IPS-NIHi11 (cell line): ENCODE measurements around the gene MYZAP.
"Not testable (repeated sequence)": the region's sequence is repeated elsewhere in the genome, so short reads cannot be mapped to it uniquely, and the experiment has no call there.

ENCODE experiments used
- DNase-seq: peaks from one replicate; pipeline ENCODE4 v3.0.0; 2012; ENCODE audit warnings: mixed read lengths, low spot score

Gene MYZAP

DNA sequence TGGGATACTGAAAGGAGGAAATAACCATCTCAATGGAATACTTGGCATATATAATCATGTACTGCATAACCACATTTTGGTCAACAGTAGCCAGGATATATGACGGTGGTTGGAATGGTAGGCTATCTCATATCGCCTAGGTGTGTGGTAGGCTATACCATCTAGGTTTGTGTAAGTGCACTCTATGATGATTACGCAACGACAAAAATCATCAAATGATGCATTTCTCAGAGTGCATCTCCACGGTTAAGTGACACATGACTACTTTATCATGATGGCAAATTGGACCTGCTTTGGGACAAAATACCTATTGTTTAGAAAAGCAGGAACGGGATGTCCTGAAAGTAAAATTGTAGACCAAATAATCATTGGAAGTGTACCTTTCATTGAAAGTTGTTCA, 2.8 kb downstream of the MYZAP start:
- DNase-seq = no peak

DNA sequence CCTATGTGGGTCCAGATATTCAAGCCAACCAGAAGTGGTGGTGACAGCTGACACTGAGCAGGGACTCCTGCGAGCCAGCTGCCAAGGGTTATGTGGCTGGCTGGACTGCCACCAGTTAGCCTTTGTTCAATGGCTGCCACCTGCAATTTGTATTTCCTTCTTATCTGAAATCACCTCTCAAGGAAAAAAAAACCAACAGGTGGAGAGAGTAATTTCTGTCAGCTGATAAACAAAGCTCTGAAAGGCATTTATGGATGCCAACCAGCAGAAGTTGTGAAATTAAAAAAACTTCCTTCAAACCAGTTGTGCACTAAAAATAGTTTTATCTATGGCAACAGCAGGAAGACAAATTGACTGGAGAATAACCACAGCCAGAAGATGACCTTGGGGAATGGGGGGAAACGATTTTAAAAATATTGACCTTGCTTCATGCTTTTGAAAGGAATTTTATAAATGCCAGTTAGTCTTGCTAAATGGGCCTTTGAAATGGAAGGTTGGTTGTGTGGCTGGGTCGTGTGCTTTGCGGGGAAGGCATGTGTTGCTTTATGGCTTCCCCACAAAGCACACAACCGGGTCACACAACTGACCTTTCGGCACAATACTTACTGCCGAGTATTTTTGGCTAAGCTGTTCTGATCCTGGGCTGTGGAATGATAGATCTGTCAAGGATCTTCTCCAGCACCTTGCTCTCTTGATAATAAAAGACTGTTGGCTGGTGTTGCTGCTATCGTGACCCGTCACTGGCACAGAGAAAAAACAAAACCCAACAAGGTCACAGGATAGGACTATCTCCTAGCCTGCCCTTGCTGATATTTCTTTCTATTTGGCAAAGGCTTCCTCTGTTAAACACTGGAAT, 3.5 kb downstream of the MYZAP start:
- DNase-seq = no peak

DNA sequence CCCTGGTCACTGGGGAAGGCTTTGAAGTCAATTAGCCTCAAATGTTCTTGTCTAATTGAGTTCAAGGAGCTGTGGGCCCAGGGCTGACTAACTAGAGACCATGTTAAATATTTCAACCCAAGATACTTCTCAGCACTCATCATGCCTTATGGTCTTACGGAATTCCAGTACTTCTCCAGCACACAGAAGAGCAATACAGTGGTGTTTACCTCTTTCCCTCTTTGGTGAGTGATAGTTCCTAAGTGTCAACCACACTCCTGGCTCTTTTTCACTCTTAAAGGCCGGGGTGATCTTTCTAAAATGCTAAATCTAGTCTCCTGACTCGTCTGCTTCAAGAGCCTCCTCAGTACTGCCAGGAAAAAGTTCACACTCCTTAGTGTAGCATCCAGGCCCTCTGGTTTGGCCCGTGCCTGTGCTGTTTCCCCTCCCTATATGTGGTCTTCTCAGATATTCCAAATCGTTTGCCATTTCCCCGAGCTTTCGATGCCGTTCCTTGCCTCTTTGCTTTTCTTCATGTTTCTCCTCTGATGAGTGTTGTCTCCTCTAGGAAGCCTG, 4.7 kb downstream of the MYZAP start:
- no peak for DNase-seq

DNA sequence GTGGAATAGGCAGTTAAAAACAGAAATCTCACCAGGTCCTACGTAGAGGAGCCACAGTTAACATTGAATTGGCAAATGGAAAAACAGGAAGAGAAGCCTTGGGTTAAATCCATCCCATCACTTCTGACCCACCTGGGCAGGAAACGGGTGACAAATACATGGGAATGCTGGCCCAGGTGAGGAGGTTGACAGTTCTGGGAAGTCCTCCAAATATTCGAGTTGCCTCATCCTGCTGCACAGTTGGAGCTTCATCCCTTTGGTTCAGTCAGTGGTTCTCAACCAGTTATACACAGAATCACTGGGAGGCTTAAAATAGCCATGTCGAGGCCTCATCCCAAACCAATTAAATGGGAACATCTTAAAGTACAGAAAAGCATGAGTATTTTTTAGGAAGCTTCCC, 5.3 kb downstream of the MYZAP start:
- no peak for DNase-seq

DNA sequence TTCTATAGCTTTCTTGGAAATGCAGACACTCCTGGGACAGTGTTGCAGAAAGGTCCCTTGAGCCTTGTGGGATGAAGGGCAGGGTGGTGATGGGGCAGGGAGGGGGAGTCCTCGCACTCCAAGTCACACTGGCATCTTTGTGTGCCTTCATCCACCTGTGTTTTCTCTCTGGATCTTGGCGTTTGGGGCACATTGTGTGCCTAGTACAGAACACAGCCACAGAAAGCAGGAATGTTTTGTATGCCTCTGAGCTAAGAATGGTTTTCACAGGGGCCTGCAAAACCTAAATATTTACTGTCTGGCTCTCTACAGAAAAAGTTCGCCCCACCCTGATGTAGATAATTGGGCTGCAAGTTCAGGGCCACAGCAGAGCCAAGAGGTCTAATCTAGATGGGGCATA, 5.7 kb downstream of the MYZAP start:
- DNase-seq = no peak

DNA sequence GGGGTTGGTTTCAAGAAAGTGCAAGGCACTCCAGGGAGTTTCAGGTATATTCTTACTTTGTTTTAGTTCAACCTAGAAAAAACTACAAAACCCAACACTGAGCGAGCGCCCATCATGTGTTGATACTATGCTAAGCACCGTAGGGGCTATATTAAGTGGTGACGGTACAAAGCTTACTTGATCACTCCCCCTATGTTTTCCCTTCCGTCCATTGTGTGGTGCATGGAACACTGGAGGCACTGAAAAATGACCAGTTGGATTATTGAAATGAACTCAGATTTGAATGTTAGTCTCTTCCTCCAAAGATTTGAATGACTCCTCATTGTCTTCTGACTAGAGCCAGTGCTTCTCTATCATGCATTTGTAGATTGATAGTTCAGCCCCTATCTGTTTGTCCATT, 6.6 kb downstream of the MYZAP start:
- no peak for DNase-seq

DNA sequence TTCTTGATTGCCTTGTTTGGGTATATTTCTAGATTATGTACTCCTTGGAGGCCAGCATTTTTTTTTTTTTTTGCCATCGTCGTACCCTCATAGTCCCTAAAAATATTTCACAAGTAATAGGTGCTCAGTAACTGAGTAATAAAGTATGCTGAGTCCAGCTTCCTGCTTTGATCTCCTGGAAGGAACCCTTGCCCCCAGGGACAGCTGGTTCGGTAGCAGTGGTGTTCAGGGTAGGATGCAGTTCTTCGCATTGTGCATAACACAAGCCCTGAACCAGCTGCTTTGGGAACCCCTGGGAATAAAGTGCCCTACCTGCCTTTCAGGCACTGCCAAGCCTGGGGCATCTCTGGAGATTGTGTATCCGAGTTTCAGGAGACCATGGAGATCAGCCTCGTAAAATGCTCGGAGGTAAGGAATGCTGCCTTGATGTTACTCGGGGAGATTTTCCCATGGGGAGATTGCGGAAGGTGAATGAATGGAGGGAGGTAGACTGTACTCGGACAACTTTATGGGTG, 7.6 kb downstream of the MYZAP start:
- no peak for DNase-seq

DNA sequence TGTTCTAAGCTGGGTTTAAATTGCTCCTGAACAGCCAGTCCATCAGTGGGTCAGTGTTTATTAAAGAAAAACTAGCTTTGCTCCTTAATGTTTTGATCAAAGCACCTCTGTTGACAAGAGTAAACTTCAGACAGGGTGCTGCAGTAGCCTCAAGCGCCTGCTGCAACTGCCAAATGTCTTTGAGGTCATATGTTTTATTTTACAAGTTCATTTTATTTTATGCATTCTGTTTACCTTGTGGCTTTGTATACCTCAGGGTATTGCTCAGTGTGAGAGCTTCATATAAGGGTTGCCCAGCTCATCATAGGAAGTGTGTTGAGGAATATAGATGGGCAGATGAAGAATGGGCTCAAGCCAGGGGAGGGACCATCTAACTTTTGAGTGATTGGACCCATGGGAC, 8.5 kb downstream of the MYZAP start:
- no peak for DNase-seq

DNA sequence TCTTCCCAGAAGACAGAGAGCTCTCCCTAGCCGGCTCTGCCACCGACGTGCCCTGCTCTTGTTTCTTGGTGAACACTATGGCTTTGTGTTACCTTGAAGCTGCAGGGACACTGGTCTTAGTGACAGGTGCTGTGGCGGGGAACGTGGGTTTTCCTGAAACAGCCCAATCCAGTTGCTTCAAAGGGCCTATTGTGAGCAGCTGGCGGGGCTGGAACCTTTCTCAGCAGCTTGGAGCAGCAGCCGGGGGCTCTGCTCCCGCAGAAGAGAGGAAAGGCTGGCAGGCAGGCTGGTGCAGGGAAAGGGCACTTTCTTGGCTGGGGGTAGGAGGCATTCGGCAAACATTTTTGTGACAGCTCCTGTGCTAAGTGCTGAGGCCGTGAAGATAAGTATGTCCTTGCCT, 12.8 kb downstream of the MYZAP start:
- no peak for DNase-seq

DNA sequence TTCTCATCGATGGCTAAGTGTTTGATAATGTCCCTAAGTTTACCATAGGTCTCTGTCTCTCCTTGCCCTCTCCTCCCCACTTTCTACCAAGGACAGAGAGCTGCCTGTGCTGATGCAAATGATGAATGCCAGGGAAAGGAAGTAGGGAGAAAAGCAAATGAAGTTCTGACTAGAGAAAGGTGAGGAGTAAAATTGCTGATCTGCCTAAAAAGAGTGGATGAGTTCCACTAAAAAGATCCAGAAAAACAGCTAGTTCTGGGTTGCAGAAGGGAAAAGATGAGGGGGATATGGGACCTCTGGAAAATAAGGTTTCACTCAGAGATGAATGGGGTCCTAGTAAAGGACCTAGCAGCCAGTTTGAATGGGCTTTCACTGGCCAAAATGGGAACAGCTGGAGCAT, 13.8 kb downstream of the MYZAP start:
- no peak for DNase-seq

DNA sequence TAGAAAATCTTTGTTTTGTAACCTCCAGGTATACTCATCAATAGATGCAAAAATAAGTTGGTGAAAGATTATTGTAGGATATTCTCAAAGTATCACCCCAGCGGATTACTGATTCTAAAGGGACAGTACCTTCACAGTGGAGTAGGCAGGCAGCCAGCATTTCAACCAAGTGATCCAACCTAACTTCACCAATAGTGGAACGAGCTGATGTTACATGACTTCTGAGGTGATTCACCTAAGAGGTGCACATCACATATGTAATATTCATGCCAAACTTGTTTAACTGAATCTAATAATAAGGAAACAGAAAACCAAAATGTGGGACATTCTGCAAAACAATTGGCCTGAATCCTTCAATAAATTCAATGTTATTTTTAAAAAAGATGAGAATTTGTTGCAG, 14.3 kb downstream of the MYZAP start:
- DNase-seq = no peak

DNA sequence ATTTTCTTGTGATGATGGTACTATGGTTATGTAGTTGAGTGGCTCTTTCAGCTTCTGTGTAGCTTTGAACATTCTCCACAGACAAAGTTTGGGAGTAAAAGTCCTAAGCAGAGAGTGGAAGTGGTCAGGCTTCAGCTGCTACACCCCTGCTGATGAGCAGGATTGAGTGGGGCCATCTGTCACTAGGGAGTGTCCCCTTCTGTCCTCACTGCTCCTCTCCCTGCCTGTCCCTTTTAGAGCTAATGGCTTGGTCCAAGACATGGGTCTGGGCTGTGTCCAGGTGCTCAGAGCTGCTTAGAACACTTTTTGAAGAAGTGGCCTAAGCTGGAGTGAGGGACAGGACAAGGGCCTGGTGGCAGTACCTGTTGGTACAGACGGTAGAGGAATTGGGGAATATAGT, 15.1 kb downstream of the MYZAP start:
- no peak for DNase-seq

DNA sequence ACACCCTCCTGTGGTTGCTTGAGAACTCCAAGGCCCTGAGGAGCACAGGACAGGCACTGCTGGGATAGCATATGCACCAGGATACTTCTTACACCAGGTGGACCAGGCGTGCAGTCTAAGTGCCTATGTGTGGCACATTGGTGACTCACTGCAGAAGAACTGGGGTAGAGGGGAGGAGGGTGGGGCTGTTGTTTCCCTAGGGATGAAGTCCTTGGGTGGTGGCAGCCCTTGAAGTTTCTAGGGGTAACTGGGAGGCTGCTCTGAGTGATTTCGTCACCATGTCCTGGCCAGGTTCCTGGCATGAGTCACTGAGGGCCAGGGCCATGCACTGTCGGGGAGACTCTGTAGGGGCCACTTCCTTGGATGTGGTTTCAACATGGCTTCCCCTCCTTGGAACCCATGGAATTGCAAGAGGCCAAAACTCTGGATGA, 15.9 kb downstream of the MYZAP start:
- DNase-seq = no peak

DNA sequence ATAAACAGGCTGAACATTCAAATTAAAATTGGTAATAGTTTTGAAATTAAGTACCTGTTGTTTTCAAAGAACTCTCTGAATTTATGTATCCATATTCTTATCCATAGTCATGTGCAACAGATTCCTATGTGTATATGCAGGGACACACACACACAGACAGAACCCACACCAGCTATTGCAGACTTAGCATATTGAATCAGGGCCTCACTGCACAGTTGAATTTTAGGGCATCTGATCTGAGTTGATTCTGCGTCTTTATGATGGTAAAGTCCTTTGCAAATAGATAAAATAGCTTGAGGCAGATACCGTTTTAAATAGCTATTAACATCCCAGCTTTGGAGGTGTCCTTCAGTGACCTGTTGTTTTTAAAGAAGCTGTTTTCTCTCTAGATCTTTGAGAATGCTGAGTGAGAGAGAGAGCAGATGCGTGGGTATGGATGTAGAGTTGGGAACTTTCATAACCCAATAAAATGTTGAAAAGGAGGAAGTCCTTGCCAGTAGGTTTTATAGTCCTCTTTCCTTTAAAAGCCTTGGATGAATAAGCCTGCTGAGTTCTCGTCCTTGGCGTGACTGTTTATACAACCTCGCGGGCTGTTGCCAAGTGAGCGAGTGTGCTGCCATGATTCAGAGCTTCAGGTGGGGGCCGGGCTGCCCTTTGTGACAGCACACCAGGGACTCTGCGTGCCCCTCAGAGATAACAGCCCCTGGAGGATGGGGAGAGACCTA, 18.3 kb downstream of the MYZAP start:
- DNase-seq = no peak

DNA sequence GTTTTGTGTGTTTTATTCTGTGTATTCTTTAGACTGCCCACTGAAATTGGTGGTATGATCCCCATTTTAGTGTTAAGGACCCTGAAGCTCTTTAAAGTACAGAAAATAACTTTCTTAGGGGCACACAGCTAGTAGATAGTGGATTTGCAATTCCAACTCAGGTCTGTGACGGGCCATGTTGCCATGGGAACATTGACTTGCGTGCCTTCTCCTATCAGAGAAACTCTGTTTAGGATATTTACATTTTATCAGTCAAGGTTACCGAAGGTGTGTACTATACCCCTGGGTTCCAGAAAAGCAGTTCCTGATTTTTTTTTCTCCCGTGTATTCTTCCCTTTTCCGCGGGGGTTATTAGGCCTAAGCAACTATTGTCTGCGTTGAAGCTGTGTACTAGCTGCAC, 19.4 kb downstream of the MYZAP start:
- DNase-seq = no peak

DNA sequence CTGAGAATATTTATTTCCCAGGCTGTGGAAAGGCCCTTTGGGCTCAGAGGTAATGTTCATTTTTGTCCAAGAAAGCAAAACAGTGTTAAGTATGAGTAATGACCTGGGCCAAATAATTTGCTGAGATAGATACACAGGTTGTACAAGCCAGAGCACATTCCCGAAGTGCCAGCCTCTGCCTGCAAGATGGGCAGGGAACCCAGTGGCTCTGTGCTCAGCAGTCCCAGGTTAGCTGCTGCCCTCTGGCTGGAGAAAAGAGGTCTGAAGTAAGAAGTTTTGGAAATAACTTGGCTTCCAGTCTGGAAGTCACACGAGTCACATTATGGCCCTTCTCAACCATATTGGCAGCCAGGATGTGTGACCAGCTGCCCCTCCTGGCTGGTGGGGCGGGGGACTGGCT, 20.2 kb downstream of the MYZAP start:
- peak; percentile 38 for DNase-seq

DNA sequence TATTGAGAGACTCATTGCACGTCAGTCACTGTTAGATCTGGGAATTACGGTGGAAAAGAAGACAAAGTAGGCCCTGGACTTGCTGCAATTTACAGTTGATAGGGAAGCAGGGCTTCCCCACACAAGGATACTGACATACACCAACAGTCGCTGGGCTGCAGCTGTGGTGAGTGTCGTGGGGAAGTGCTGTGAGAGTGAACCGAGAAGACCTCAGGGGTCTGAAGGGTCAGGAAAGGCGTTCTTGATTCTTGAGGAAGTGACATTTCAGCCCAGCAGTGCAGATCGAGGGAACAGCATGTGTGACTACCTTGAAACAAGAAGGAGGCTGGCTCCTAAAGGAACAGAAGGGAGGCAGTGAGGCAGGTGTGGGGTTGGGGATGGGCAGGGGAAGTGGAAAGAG, 22.5 kb downstream of the MYZAP start:
- no peak for DNase-seq

DNA sequence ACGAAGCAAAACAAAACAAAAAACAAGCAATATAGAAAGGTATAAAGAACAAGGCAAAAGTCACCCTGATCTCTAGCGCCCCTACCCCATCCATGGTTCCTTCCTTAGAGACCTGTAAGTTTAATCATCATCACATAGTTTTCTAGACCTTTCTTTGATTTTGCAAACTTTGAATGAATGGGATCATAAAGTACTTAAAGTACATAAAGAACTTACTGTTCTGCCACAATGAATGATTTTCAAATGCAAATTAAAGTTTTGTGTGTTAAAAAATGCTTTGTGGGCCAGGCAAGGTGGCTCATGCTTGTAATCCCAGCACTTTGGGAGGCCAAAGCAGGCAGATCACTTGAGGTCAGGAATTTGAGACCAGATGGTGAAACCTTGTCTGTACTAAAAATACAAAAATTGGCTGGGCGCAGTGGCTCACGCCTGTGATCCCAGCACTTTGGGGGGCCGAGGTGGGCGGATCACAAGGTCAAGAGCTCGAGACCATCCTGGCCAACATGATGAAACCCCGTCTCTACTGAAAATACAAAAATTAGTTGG, 24.3 kb downstream of the MYZAP start:
- not testable (repeated sequence) for DNase-seq

DNA sequence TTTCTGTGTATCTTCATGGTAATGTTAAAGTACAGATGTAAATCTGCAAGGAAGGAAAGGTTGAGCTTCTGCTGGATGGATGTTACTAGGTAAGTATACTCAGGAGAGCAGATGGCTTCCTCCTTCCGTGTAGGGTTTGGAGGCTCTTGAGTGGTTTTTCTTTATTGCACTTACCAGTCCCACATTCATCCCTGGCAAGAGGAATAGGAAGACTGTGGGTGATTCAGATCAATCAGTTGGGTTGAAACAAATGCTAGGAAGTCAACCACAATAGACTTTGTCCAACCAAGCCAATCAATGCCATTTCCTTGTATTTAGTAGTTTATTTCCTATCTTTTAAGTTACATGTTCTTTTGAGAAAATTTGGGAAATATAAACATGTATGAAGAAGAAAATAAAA, 26.6 kb downstream of the MYZAP start:
- DNase-seq = no peak

DNA sequence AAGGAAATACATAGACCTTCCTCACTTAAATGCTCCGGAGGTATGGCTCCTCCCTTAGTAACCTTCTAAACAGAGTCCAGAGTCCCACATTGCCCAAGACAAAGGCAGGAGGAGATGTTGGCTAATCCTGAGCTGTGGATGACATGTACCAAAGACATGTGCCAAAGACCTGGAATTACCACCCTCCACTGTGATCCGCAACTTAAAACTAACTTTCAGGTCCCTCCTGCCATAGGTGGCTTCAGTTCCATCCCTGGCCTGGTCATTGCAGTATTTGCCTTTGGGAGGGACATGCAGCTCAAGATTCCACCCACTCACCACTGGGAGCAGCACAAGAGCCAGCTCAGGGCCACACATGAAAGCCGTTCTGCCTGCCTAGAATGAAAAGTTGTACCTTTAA, 28.0 kb downstream of the MYZAP start:
- DNase-seq = no peak

DNA sequence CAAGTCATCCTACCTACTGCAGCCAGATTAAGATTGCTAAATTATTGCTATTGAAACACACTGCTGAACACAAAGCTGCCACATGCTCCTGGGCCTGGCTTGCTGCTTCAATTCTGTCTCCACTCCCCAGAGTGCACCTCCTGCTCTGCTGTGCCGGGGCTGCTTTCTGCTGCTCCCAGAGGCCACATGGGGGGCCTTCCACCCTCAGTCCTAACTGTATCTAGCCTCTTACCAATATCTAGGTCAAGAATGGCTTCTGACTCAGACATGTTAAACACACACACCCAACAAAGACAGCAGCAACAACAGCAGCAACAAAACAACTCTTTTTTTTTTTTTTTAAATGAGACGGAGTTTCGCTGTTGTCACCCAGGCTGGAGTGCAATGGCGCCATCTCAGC, 33.0 kb downstream of the MYZAP start:
- DNase-seq = no peak

DNA sequence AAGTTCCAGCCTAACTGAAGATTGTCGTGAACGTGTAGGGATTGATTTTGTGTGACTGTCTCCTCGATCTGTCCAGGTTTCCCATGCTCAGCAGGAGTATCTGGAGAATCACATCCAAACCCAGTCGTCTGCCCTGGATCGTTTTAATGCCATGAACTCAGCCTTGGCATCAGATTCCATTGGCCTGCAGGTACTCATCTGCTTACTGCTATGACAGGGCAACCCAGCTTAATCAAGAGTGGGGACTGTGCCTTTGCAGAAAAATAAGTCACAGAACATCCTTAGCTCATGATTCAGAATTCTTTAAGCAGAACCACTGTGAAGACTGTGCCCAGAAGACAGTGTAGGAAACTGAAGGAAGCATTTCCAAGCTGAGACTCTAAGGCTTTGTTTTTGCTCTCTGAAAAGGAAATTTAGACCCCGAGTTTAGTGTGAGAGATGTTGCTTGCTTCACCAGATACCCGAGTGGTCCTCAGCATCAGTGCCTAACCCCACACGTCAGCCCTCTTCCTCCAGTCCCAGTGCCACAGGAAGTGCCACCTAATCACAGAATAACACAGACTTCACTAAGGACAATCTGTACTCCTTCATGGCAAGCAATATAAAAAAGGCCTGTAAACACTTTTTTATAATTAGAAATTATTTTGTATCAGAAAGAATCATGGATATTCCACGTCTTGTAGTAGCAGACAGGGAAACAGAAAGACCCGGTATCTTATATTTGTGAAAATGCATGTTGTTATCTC, 34.2 kb downstream of the MYZAP start:
- DNase-seq = no peak
